ENCODE measurements around the gene COG3. TPM values are rescaled to one million over a fixed set of nuclear protein-coding genes. Genes with fewer than 3 reads are reported as not detected.

COG3 gene
- polyA plus RNA-seq, 3 donors: 12.3 to 25.3 (median 12.9) TPM

GRCh38 chr13:45479661-45480060, 14.9 kb downstream of the COG3 start:
- Mint-ChIP-seq H3K4me3 (no peak overlapping the region), H3K4me1 (peaks cover 4% of the 10 kb centered on the region), H3K36me3 (peaks cover 54 to 78% of the 10 kb centered on the region in 2 donors), H3K9me3 (no peaks in the 10 kb centered on the region), H3K27me3 (ENCODE audit: low read depth in 3 of 3) (no peaks in the 10 kb centered on the region), H3K27ac (no peak overlapping the region)
- Histone ChIP-seq H3K9ac (ENCODE audit: insufficient read depth, low read length, poor library complexity, severe bottlenecking) (no peak overlapping the region), H3K79me2 (ENCODE audit: insufficient read depth, low read length) (peaks cover 22% of the 10 kb centered on the region), H3K9me3 (replicated peaks in 1 of 2; ENCODE audit: control insufficient read depth in 1 of 2, insufficient read depth in 1 of 2, low read length in 2 of 2) (no peaks in the 10 kb centered on the region), H3K4me1 (ENCODE audit: control insufficient read depth in 1 of 2, insufficient read depth in 2 of 2, low read length in 2 of 2) (no peaks in the 10 kb centered on the region), H3K27me3 (ENCODE audit: control insufficient read depth in 2 of 2, insufficient read depth in 2 of 2, low read length in 2 of 2) (no peaks in the 10 kb centered on the region), H4K20me1 (ENCODE audit: insufficient read depth, low read length) (peaks cover 32% of the 10 kb centered on the region), H2AFZ (ENCODE audit: insufficient read depth, low read depth, low read length, poor library complexity, severe bottlenecking) (no peak overlapping the region), H3K4me2 (replicated peaks; ENCODE audit: extremely low read depth, low read length, poor library complexity, severe bottlenecking) (no peak overlapping the region), H3K36me3 (replicated peaks in 1 of 2; ENCODE audit: control insufficient read depth in 1 of 2, insufficient read depth in 2 of 2, low read length in 2 of 2) (peaks cover 56 to 88% of the 10 kb centered on the region in 2 donors), H3K27ac (ENCODE audit: low read depth in 1 of 2, low read length in 2 of 2) (no peak overlapping the region), H3K4me3 (replicated peaks in 1 of 3; ENCODE audit: low read depth in 2 of 3, low read length in 3 of 3) (no peak overlapping the region)
- TF ChIP-seq CTCF (IDR thresholded peaks at IDR 0.05): no peak
- no peak for DNase-seq
- intact Hi-C loops (cut with micrococcal nuclease): no loop called here
- no CpG with 5 or more reads among the region's 2 CpGs for whole genome bisulfite sequencing (ENCODE audit: insufficient coverage)

GRCh38 chr13:45481688-45482087, 16.9 kb downstream of the COG3 start:
- H3K4me3 Mint-ChIP-seq: no peak overlapping the region
- Histone ChIP-seq H2AFZ (ENCODE audit: insufficient read depth, low read depth, low read length, poor library complexity, severe bottlenecking) (no peak overlapping the region), H3K79me2 (ENCODE audit: insufficient read depth, low read length) (peaks cover 8% of the 10 kb centered on the region), H3K9ac (ENCODE audit: insufficient read depth, low read length, poor library complexity, severe bottlenecking) (no peak overlapping the region), H3K9me3 (replicated peaks in 1 of 2; ENCODE audit: control insufficient read depth in 1 of 2, insufficient read depth in 1 of 2, low read length in 2 of 2) (no peaks in the 10 kb centered on the region), H3K4me1 (ENCODE audit: control insufficient read depth in 1 of 2, insufficient read depth in 2 of 2, low read length in 2 of 2) (no peaks in the 10 kb centered on the region), H3K27ac (ENCODE audit: low read depth in 1 of 2, low read length in 2 of 2) (no peak overlapping the region), H3K4me3 (replicated peaks in 1 of 3; ENCODE audit: low read depth in 2 of 3, low read length in 3 of 3) (no peak overlapping the region), H3K36me3 (replicated peaks in 1 of 2; ENCODE audit: control insufficient read depth in 1 of 2, insufficient read depth in 2 of 2, low read length in 2 of 2) (peaks cover 51 to 81% of the 10 kb centered on the region in 2 donors), H3K4me2 (replicated peaks; ENCODE audit: extremely low read depth, low read length, poor library complexity, severe bottlenecking) (no peak overlapping the region), H3K27me3 (ENCODE audit: control insufficient read depth in 2 of 2, insufficient read depth in 2 of 2, low read length in 2 of 2) (no peaks in the 10 kb centered on the region), H4K20me1 (ENCODE audit: insufficient read depth, low read length) (peaks cover 11% of the 10 kb centered on the region)
- intact Hi-C loops (cut with micrococcal nuclease): no loop called here
- no peak overlapping the region for H3K27ac Mint-ChIP-seq
- no peaks in the 10 kb centered on the region for H3K4me1 Mint-ChIP-seq
- H3K9me3 Mint-ChIP-seq: no peaks in the 10 kb centered on the region
- peaks cover 56 to 73% of the 10 kb centered on the region in 2 donors for H3K36me3 Mint-ChIP-seq
- WGBS (ENCODE audit: insufficient coverage): no CpG with 5 or more reads among the region's 1 CpG
- no peak for TF ChIP-seq CTCF (IDR thresholded peaks at IDR 0.05)
- DNase-seq: no peak
- no peaks in the 10 kb centered on the region for H3K27me3 Mint-ChIP-seq (ENCODE audit: low read depth in 3 of 3)

Data from CD14-positive monocyte (primary cell).